GM15510 (cell line): ENCODE data around the gene FAM161A.

Experiments used
- POLR2A ChIP-seq: IDR thresholded peaks from 3 replicates; pipeline ENCODE4 v1.6.1; 2011; ENCODE audit warnings: borderline replicate concordance; ENCODE audit not compliant: insufficient read length; ENCODE audit errors: extremely low read depth

The FAM161A gene

GRCh38 chr2:61799099-61799498 lies 54.8 kb downstream of the FAM161A start:
- no peak for TF ChIP-seq POLR2A

- TF ChIP-seq POLR2A: no peak
Observed at GRCh38 chr2:61795408-61795807, 58.5 kb downstream of the FAM161A start.

GRCh38 chr2:61793389-61793836 lies 60.4 kb downstream of the FAM161A start:
- no peak for TF ChIP-seq POLR2A

- TF ChIP-seq POLR2A: no peak
Observed at GRCh38 chr2:61792355-61792890, 61.4 kb downstream of the FAM161A start.

GRCh38 chr2:61789807-61790602 lies 63.9 kb downstream of the FAM161A start:
- no peak for TF ChIP-seq POLR2A

- TF ChIP-seq POLR2A: no peak
Observed at GRCh38 chr2:61787941-61788563, 65.8 kb downstream of the FAM161A start.

- TF ChIP-seq POLR2A: no peak
Observed at GRCh38 chr2:61786876-61787275, 67.0 kb downstream of the FAM161A start.

GRCh38 chr2:61785583-61785982 lies 68.3 kb downstream of the FAM161A start:
- TF ChIP-seq POLR2A: no peak

- TF ChIP-seq POLR2A: no peak
Observed at GRCh38 chr2:61784643-61785042, 69.2 kb downstream of the FAM161A start.

- no peak for TF ChIP-seq POLR2A
Observed at GRCh38 chr2:61775956-61776570, 77.8 kb downstream of the FAM161A start.
